Bone marrow (tissue), 2 donors: ENCODE measurements around the gene BRSK2.

Experiments
- DNase-seq, 2 donors: peaks; one replicate each; lab custom pipeline; 2025; lab: John Stamatoyannopoulos, UW

Gene BRSK2

GRCh38 chr11:1397146-1397861 is 7.6 kb downstream of the BRSK2 start:
- no peak for DNase-seq

DNA sequence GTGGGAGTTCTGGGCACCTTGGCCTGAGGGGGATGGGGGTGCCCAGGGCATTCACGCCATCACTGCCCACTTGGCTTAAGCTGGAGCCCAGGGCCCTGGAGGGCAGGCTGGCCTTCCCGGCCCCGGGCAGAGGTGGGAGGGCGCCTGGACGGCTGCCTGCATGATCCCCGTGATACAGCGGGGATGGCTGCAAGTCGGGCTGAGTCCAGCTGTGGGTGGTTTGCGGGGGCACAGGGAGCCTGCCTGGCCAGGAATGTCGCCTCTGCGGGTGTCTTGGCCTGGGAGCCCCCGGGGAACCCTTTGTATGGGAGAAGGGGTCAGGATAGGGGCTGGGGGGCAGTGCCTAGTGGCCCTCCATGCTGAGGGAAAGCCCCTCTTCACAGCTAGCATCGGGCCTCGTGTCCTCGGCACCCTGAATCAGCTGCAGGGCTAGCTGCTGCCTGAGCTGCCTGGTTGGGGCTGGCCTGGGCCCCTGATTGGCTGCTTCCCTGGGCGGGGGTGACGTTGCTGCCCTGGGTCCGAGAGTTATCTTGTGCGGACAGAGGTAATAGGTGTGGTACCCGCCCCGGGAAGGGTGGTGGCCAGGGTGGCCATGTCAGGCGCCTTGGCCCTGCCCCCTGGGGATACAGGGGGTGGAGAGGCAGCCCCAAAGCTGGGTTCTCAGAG is 8.3 kb downstream of the BRSK2 start:
- DNase-seq = no peak

DNA sequence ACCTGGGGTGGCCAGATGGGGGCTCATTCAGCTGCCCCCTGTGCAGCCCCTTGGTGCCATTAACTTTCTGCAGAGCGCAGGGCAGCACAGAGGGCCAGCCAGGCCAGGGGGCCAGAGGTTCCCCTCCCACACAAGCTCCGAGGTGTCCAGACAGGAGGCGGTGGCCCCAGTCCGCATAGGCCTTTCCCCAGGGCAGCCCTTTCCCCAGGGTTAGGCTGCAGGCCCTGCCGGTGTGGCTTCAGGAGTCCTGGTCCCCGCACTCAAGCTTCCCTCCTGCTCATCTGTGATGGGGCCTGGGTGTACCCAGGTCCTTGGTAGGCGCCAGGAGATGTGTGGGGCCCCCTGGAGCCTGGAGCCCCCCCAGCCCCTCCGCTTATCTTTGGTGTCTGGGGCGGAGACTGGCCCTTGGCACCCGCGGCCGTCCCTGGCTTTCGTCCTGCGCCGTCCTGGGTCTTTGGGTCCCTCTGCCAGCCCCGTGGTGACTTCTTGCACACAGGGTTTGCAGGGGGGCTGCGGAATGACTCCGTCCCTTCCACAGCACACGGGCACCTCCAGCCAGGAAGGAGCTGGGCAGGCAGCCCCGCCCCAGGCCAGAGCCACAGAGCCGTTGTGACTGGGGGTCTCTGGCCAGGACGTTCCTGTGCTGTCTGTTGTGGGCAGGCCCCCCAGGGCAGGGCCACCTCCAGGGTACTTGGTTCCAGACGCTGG is 8.9 kb downstream of the BRSK2 start:
- DNase-seq = no peak

- no peak for DNase-seq
Observed at GRCh38 chr11:1399386-1400316, 9.9 kb downstream of the BRSK2 start.

- DNase-seq = no peak
Observed at GRCh38 chr11:1400317-1401170, 10.8 kb downstream of the BRSK2 start.

DNA sequence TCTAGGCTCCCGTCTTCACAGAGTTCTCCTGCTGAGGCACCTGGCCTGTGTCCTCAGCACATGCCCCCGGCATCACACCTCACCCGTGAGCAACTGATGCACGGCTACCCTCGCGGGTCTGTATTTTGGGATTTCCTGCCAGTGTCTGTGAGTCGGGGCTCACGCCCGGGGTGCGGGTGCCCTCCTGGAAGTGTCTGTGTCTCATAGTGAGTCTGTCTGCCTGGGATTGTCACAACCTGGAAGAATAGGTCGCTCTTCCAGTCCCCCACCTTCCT is 11.4 kb downstream of the BRSK2 start:
- DNase-seq = no peak

DNA sequence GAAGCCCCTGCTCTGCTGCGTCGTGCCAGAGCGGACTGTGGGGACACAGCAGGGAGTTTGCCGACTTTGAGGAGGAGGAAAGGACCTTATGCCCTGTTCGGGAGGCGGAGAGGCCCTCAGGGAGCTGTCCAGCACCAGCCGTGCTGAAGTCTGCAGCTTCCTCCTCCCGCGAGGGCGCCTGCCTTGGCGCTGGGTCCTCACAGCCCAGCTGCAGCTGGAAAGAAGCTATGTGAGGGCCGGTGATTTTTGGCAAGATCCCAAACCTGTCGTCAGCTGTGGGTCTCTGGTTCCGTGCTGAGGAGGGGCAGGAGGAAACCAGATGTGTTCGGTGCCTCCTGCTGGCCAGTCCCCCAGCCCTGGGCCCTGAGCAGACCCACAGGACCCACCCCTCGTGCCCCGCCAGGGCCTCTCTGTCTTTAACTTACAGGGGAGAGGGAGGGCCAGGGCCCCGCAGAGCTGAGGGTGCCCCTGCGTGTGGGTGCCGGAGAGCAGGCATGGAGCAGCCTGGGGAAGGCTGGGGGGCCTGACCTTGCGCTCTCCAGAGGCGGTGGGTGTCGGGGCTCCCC is 12.0 kb downstream of the BRSK2 start:
- peak in 1 of 2 donors; percentile 9 for DNase-seq

- DNase-seq = no peak
Observed at GRCh38 chr11:1402355-1403077, 12.8 kb downstream of the BRSK2 start.

- no peak for DNase-seq
Observed at GRCh38 chr11:1403078-1403620, 13.4 kb downstream of the BRSK2 start.

- DNase-seq = no peak
Observed at GRCh38 chr11:1403721-1404460, 14.2 kb downstream of the BRSK2 start.

DNA sequence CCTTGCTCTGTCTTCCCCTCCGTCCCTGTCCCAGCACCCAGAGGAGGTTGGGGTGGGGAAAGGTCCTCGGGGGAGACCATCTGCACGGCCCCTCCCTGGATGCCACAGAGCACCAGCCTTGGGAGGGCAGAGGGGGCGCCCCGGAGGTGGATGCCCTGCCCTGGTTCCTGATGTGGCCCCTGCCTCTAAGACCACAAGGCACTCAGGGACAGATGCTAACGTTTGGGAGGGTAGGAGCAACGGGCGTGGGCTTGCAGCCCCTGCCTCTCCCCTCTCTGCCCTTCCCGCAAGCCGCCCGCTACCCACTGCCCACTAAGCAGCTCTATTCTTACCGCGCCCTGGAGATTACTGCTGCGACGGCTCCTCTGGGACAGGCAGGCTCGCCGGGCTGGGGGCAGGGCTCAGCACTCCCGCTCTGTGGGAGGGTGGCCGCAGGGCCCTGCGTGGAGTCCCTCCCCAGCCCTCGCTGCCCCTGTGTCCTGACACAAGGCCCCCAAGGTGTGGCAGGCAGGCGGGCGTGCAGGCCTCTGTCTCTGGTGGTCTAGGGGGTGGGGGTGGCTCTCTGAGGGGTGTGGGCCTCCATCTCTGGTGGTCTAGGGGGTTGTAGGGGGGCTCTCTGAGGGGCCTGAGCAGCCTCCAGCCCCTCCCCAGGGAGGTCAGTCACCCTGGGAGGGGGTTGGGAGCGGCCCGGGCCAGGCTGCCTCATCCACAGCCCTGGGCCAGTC is 14.9 kb downstream of the BRSK2 start:
- no peak for DNase-seq

DNA sequence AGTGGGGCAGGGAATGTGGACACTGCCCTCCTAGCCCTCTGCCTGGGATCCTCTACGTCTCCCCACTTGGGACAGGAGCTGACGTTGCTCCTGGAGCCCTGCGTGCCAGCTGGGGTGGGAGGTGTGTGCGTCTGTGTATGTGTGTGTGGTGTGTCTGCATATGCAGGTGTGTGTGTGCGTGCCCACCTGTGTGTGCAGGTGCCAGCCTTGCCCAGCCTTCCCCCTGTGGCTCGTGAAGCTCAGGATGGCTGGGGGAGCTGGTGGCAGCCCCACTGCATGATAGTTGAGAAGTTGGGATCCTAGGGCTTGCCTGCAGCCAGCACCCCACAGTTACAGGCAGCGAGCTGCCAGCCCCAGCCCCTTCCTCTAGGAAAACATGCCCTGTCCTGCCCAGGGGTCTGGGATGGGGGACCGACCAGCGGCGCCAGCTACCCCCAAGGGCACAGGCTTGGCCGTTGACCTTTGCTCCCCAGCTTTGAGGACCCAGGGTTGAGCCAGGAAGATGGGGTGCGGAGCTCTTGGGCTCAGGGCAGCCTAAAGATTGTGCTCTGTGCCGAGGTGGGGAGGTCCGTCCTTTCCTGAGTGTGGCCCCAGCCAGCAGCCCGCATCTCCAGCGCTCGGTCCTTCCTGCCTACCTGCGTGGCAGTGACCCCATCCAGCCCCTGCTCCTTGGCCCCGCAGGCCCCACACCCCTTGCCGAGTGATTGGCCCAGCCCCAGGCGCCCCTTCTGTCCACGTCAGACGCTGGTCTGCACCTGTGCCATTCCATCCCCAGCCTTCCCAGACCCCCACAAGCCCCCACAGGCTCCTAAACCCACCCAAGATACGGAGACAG is 15.7 kb downstream of the BRSK2 start:
- DNase-seq = no peak

DNA sequence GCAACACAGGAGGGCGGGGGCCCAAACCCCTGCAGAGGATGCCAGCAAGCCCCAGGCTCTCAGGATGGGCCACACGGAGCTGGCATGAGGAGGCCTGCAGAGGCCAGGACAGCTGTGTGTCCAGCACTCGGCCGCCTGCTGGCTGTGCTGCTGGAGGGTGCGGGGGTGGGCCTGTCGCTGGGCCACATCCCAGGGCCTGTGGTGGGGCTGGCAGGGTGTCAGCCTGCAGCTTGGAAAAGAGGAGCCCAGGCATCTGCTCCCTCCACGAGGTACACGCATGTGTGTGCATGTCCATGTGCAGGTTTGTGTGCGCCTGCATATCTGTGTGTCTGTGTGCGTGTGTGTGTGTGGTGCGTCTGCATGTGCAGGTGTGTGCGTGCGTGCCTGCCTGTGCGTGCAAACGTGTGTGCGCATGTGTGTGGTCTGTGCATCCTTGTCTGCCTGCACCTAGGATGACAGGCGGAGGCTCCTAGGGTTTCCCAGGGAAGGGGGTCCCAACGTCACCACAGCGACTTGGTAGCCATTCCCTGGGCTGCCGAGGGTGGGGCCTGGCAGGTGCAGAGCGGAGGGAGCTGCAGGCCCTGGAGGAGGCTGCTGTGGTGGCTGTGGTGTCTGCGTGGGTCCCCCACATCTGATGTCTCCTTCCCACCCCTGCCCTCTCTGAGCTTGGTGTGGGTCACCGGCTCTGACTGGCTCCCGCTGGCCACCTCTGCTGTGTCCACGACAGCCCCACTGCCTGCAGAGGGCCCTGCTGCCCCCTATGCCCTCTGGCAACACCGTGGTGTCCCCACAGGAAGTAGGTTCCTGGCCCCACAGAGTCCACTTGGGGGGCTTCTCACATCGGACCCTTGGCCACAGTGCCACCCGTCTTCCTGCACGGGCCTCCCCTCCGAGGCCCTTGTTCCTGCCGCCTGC is 17.1 kb downstream of the BRSK2 start:
- no peak for DNase-seq

- no peak for DNase-seq
Observed at GRCh38 chr11:1407668-1408067, 17.9 kb downstream of the BRSK2 start.

DNA sequence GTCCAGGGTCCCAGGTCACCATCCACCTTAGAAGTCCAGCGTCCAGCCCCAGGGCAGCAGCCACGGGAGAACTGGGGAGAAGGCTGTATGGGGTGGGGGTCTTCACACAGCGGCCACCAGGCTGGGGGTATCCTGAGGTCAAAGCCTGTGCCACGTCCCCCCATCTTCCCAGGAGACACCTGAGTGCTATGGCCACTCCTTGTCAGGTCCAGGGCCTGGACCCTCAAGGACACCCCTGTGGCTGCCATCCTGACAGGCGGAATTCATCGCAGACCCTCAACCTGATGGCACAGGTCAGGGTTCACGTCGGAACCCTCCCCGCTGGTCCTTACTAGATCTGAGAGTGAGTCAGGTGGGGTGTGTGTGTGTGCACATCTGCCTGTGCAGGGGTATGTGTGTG is 18.6 kb downstream of the BRSK2 start:
- no peak for DNase-seq

- no peak for DNase-seq
Observed at GRCh38 chr11:1409108-1409851, 19.5 kb downstream of the BRSK2 start.
